Astrocyte of the spinal cord (primary cell): ENCODE measurements around the gene LAMA5.

ENCODE experiments used
- DNase-seq: peaks from one replicate; pipeline ENCODE4 v3.0.0; 2011; ENCODE audit warnings: low read depth, low spot score
- H3K4me3 ChIP-seq: 2 replicates; pipeline ENCODE4 v1.5.1; 2011; ENCODE audit warnings: low read depth, mild to moderate bottlenecking, low read length, moderate library complexity
- in situ Hi-C: cut with HindIII; loops from 2 replicates; pipeline ENCODE4 v1.10.0; 2017; ENCODE audit warnings: low sequenced_read_pairs
- TF ChIP-seq, protein P1 (sequence below): IDR thresholded peaks from 2 replicates; pipeline ENCODE4 v1.5.1; 2012; ENCODE audit warnings: low read depth, mild to moderate bottlenecking, low read length, inconsistent platforms

The LAMA5 gene

DNA sequence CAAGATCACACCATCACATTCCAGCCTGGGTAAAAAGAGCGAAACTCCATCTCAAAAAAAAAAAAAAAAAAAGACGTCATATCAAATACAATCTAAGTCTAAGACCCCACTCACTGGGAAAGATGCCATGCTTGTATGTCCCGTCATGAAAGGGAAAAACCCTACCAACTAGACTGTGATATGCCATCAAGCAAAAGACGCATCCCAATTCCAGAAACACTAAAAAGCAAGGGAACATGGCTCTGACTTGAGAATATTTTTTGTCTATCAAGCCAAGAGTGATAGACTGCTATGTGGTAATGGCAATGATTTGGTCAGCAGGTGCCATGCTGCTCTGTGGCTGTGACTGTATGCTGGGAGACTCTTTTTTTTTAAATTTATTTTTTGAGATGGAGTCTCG is 23.0 kb downstream of the LAMA5 start:
- in situ Hi-C loops = no loop called here
- TF ChIP-seq, protein P1, sequence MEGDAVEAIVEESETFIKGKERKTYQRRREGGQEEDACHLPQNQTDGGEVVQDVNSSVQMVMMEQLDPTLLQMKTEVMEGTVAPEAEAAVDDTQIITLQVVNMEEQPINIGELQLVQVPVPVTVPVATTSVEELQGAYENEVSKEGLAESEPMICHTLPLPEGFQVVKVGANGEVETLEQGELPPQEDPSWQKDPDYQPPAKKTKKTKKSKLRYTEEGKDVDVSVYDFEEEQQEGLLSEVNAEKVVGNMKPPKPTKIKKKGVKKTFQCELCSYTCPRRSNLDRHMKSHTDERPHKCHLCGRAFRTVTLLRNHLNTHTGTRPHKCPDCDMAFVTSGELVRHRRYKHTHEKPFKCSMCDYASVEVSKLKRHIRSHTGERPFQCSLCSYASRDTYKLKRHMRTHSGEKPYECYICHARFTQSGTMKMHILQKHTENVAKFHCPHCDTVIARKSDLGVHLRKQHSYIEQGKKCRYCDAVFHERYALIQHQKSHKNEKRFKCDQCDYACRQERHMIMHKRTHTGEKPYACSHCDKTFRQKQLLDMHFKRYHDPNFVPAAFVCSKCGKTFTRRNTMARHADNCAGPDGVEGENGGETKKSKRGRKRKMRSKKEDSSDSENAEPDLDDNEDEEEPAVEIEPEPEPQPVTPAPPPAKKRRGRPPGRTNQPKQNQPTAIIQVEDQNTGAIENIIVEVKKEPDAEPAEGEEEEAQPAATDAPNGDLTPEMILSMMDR = no peak
- no peak for DNase-seq

DNA sequence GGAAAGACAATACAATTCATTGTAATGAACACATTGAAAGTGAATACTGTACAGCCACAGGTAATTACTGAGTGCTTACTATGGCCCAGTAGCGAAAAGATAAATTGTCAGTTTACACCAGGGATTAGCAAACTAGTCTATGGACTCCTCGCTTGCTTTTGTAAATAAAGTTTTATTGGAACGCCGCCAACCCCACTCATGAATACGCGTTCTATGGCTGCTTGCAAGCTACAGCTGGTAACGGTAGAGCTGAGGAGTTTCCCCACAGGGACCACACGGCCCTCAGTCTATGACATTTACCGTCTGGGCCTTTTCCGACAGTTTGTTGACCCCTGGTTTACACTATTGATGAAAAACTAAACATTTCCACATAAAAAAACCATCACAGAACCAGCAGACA is 24.2 kb downstream of the LAMA5 start:
- in situ Hi-C loops = no loop called here
- H3K4me3 ChIP-seq = no peak overlapping the region
- DNase-seq = no peak
- TF ChIP-seq, protein P1 = no peak

More for the DNA sequence above, 23.0 kb downstream of the LAMA5 start:
- no peak overlapping the region for H3K4me3 ChIP-seq

DNA sequence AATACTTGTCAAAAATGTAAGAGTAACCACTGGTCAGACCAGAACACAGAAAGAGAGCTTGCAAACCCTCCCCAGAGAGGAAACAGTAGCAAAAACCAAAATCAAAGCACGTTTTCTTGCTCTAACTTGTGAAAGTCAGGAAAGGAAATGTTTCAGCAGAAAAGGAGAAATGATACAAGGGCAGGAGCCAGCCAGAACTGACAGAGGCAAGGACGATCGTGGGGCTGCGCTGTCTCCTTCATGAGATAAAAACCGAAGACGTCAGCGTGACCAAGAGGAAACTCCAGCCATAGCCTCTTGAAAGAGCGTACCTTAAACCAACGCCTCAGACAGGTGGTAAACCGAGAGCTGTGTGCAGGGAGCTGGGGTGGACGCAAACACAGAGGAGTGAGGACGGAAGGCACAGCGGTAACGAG is 27.5 kb downstream of the LAMA5 start:
- TF ChIP-seq, protein P1 = no peak
- DNase-seq = no peak
- in situ Hi-C loops = no loop called here
- H3K4me3 ChIP-seq = no peak overlapping the region

DNA sequence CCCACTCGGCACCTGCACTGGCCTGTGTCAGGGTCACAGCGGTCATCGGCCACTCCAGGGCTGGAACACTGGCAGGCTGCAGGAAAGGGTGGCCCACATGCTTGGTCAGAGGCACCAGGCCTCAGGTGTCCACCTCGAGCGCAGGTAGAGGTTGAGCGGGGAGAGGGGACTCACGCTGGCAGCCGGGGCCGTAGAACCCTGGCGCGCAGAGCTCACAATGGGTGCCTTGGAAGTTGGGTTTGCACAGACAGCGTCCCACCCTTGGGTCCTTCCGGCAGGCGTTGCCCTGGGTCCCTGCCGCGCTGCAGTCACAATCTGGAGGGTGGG is 28.9 kb downstream of the LAMA5 start:
- in situ Hi-C loops = no loop called here
- TF ChIP-seq, protein P1 = no peak
- no peak overlapping the region for H3K4me3 ChIP-seq
- no peak for DNase-seq

DNA sequence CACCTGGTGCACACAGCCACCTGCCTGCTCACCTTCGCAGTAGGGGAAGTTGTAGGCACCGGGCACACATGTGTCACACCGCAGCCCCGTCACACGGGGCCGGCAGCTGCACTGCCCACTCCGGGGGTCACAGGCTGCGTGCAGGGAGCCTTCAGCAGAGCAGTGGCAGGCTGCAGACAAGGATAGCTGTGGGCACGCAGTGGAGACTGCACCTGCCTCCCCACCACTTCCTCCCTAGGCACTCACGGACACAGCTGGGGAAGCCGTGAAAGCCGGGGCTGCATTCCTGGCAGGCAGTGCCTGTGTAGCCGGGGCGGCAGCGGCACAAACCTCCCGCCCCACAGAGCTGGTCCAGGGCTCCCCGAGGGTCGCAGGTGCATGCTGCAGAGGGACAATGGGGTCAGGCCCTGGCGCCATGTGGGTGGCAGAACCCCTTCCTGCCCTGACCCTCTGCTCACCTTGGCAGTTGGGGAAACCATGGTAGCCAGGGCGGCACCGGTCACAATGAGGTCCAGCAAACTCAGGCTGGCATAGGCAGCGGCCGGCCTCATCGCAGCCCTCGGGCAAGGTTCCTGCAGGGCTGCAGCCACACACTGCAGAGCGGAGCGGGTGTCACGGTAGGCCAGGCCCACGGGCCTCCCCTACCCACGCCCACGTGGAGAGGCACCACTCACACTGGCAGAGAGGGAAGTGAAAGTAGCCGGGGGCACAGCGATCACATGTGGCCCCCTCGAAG is 29.4 kb downstream of the LAMA5 start:
- in situ Hi-C loops = no loop called here
- TF ChIP-seq, protein P1 = no peak
- DNase-seq = no peak
- H3K4me3 ChIP-seq = no peak overlapping the region

DNA sequence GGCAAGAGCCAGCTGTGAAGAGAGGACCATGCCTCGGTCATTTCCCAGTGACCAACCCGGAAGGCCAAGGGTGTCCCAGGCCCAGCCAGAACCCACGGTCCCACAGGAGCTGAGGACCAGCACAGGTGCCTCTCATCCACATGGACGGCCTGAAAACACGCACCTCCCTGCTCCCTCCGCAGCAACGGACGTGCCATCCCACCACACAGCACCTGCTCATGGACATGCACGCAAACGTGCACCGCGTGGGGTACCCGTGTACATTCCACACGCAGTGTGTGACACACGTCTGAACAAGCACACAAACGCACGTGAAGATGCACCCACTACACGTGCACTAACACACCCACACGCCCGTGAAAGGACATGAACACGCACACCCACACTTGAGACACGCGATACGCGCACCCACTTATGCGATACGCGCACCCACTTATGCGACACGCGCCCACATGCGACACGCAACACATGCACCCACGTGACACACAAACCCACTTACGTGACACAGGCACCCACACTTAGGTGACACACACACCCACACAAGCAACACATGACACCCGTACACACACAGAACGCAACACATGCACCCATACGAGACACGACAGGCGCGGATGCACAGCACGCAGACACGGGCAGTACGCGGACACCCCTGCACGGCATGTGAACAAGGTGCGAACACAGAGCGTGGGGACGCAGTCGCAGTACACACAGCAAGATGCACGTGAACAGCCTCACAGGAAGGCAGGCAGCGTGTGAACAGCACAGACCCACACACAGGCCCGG is 30.1 kb downstream of the LAMA5 start:
- H3K4me3 ChIP-seq = no peak overlapping the region
- TF ChIP-seq, protein P1 = no peak
- no peak for DNase-seq
- in situ Hi-C loops = no loop called here
